ENCODE results near the gene PPID.
"Not testable (repeated sequence)": the region's sequence is repeated elsewhere in the genome, so short reads cannot be mapped to it uniquely, and the experiment has no call there.

PPID gene

GRCh38 chr4:158670975-158671664, 52.1 kb downstream of the PPID start:
- DNase-seq (ENCODE audit: low read depth): peak; percentile 36
- TF ChIP-seq CTCF (IDR thresholded peaks at IDR 0.05; ENCODE audit: low read depth, low read length, missing control alignments): no peak
- H3K4me3 ChIP-seq (ENCODE audit: low read depth, low read length): peak overlapping the region; percentile 77

GRCh38 chr4:158669310-158669709, 53.9 kb downstream of the PPID start:
- H3K4me3 ChIP-seq (ENCODE audit: low read depth, low read length): no peak overlapping the region; the same call in 1 of the 2 replicates
- TF ChIP-seq CTCF (IDR thresholded peaks at IDR 0.05; ENCODE audit: low read depth, low read length, missing control alignments): no peak
- DNase-seq (ENCODE audit: low read depth): no peak

GRCh38 chr4:158667651-158668198, 55.5 kb downstream of the PPID start:
- peak; percentile 55 for TF ChIP-seq CTCF (IDR thresholded peaks at IDR 0.05; ENCODE audit: low read depth, low read length, missing control alignments)
- no peak for DNase-seq (ENCODE audit: low read depth)
- H3K4me3 ChIP-seq (ENCODE audit: low read depth, low read length): no peak overlapping the region

- TF ChIP-seq CTCF (IDR thresholded peaks at IDR 0.05; ENCODE audit: low read depth, low read length, missing control alignments): no peak
- no peak for DNase-seq (ENCODE audit: low read depth)
- no peak overlapping the region for H3K4me3 ChIP-seq (ENCODE audit: low read depth, low read length)
These were observed 56.3 kb downstream of the PPID start for GRCh38 chr4:158666892-158667291.

- TF ChIP-seq CTCF (IDR thresholded peaks at IDR 0.05; ENCODE audit: low read depth, low read length, missing control alignments): no peak
- DNase-seq (ENCODE audit: low read depth): no peak
- H3K4me3 ChIP-seq (ENCODE audit: low read depth, low read length): no peak overlapping the region
These were observed 58.4 kb downstream of the PPID start for GRCh38 chr4:158664806-158665205.

- not testable (repeated sequence) for H3K4me3 ChIP-seq (ENCODE audit: low read depth, low read length); DNase-seq (ENCODE audit: low read depth)
These were observed 59.2 kb downstream of the PPID start for GRCh38 chr4:158663707-158664625.

- not testable (repeated sequence) for DNase-seq (ENCODE audit: low read depth); H3K4me3 ChIP-seq (ENCODE audit: low read depth, low read length)
These were observed 59.9 kb downstream of the PPID start for GRCh38 chr4:158663255-158663654.

All from GM12864 (cell line).